DOHH2 (cell line): Measurements from ENCODE around the gene APOD.

Experiments
- CTCF ChIP-seq: fragments of 200-600 bp; sonication (generic); IDR thresholded peaks from one replicate; pipeline ENCODE4 v1.5.1; 2014; ENCODE audit warnings: antibody characterized with exemption, mild to moderate bottlenecking, low read depth, low read length; ENCODE audit not compliant: poor library complexity, severe bottlenecking
- EZH2phosphoT487 ChIP-seq: fragments of 200-600 bp; sonication (generic); IDR thresholded peaks from 2 replicates; pipeline ENCODE4 v1.6.1; 2017; ENCODE audit warnings: borderline replicate concordance, mild to moderate bottlenecking, antibody characterized with exemption, low read length, moderate library complexity, mixed read lengths

- no peak for TF ChIP-seq CTCF
- no peak for TF ChIP-seq EZH2phosphoT487
Observed at GRCh38 chr3:195565716-195566115, 18.0 kb downstream of the APOD start.
